HCT116 (cell line): Measurements from ENCODE around the gene BFSP2. TPM values are rescaled to one million over a fixed set of nuclear protein-coding genes. Genes with fewer than 3 reads are reported as not detected.

Experiments
- ATAC-seq: fragments of 200-7000 bp; cut with Tn5 transposase; 2 replicates; pipeline ENCODE4 v1.9.1; 2020; ENCODE audit warnings: mild to moderate bottlenecking, moderate library complexity
- BruUV-seq: library from RNA; stranded (reverse); fragments of 400-500 nt; replicated peaks from 2 replicates; lab custom pipeline; 2021; lab: Mats Ljungman, UMichigan
- CTCF ChIA-PET: fragments of 300-600 bp; sonication (Branson Sonifier 250); formaldehyde crosslinking; loops from one replicate; lab custom pipeline; 2021; ENCODE audit warnings: antibody characterized with exemption; lab: Charles Lee
- POLR2A ChIA-PET: fragments of 300-600, 350-600 bp; sonication (Branson Sonifier 250); formaldehyde crosslinking; loops from one replicate; lab custom pipeline; 2021; ENCODE audit warnings: antibody characterized with exemption; lab: Charles Lee
- RAD21 ChIA-PET, 2 experiments: fragments of 300-600 bp; sonication (Branson Sonifier 250); formaldehyde crosslinking; loops; one replicate each; lab custom pipeline; 2023; ENCODE audit warnings: low total read pairs in 2 of 2; ENCODE audit not compliant: uncharacterized antibody in 2 of 2, unreplicated experiment in 2 of 2, low non-redundant PET in 1 of 2; lab: Charles Lee
- DNase-seq: peaks from one replicate; pipeline ENCODE4 v3.0.0-alpha.2; 2010; ENCODE audit warnings: low read depth, low spot score
- H2AFZ ChIP-seq: fragments of 200-600 bp; shearing (Covaris generic), sonication (generic); 2 replicates; pipeline ENCODE4 v1.6.1; 2017; ENCODE audit warnings: low read depth, mixed run types, mixed read lengths, antibody characterized with exemption, low read length; ENCODE audit not compliant: poor library complexity, severe bottlenecking
- H3K27ac ChIP-seq: 2 replicates; pipeline ENCODE4 v1.5.1; 2012; ENCODE audit warnings: low read depth, low read length
- H3K27me3 ChIP-seq: fragments of 200-600 bp; sonication (generic); 2 replicates; pipeline ENCODE4 v1.6.1; 2016; ENCODE audit warnings: mixed run types, low read length, mixed read lengths; ENCODE audit not compliant: insufficient read depth
- H3K36me3 ChIP-seq, 2 experiments: fragments of 200-500 bp in 1 of 2; fragments of 200-600 bp in 1 of 2; sonication (Bioruptor generic) in 1 of 2; sonication (generic) in 1 of 2; 2 replicates each; pipeline versions ENCODE4 v1.5.1 to v1.6.1; 2014 to 2016; ENCODE audit warnings: low read length in 2 of 2, inconsistent platforms in 1 of 2, mixed read lengths in 1 of 2, mixed run types in 1 of 2; ENCODE audit not compliant: insufficient read depth in 2 of 2, control insufficient read depth in 1 of 2
- H3K4me1 ChIP-seq, 2 experiments: fragments of 200-600 bp in 1 of 2; sonication (generic) in 1 of 2; 2 replicates each; pipeline versions ENCODE4 v1.5.1 to v1.6.1; 2012 to 2017; ENCODE audit warnings: low read length in 2 of 2, inconsistent platforms in 1 of 2, mild to moderate bottlenecking in 1 of 2, mixed read lengths in 1 of 2, mixed run types in 1 of 2, moderate library complexity in 1 of 2; ENCODE audit not compliant: insufficient read depth in 2 of 2, control insufficient read depth in 1 of 2
- H3K4me2 ChIP-seq: fragments of 200-600 bp; sonication (generic); 2 replicates; pipeline ENCODE4 v1.6.1; 2017; ENCODE audit warnings: mixed run types, low read length, mixed read lengths
- H3K4me3 ChIP-seq, 2 experiments: fragments of 200-600 bp in 1 of 2; sonication (generic) in 1 of 2; replicated peaks in 1 of 2; 2 replicates each; pipeline ENCODE4 v1.5.1; 2011 to 2016; ENCODE audit warnings: low read length in 2 of 2, control low read depth in 1 of 2, low read depth in 1 of 2, mild to moderate bottlenecking in 1 of 2, mixed read lengths in 1 of 2, mixed run types in 1 of 2
- H3K79me2 ChIP-seq: fragments of 200-600 bp; sonication (generic); 2 replicates; pipeline ENCODE4 v1.6.1; 2017; ENCODE audit warnings: mild to moderate bottlenecking, mixed run types, low read length, moderate library complexity, mixed read lengths; ENCODE audit not compliant: insufficient read depth
- H3K9ac ChIP-seq: fragments of 200-600 bp; sonication (generic); 2 replicates; pipeline ENCODE4 v1.6.1; 2016; ENCODE audit warnings: low read length, mixed read lengths
- H3K9me2 ChIP-seq: fragments of 200-600 bp; sonication (generic), shearing (Covaris generic); 2 replicates; pipeline ENCODE4 v1.6.1; 2017; ENCODE audit warnings: mixed run types, mild to moderate bottlenecking, moderate library complexity; ENCODE audit not compliant: insufficient read depth
- H3K9me3 ChIP-seq, 2 experiments: fragments of 200-500 bp in 1 of 2; fragments of 200-600 bp in 1 of 2; sonication (Bioruptor generic) in 1 of 2; sonication (generic) in 1 of 2; 2 replicates each; pipeline ENCODE4 v1.6.1; 2014 to 2017; ENCODE audit warnings: low read length in 2 of 2, mixed read lengths in 2 of 2, inconsistent platforms in 1 of 2, low read depth in 1 of 2, mild to moderate bottlenecking in 1 of 2, mixed run types in 1 of 2, moderate library complexity in 1 of 2; ENCODE audit not compliant: control insufficient read depth in 1 of 2, insufficient read depth in 1 of 2
- H4K20me1 ChIP-seq: fragments of 200-600 bp; sonication (generic), shearing (Covaris generic); 2 replicates; pipeline ENCODE4 v1.6.1; 2017; ENCODE audit warnings: mixed run types, mild to moderate bottlenecking, moderate library complexity; ENCODE audit not compliant: insufficient read depth
- ELF1 ChIP-seq: IDR thresholded peaks from 2 replicates; pipeline ENCODE4 v1.6.1; 2012; ENCODE audit warnings: low read depth, borderline replicate concordance
- RAD21 ChIP-seq: IDR thresholded peaks from 2 replicates; pipeline ENCODE4 v1.6.1; 2012; ENCODE audit warnings: low read depth, mild to moderate bottlenecking
- ZNF274 ChIP-seq: fragments of 200-500 bp; sonication (Bioruptor generic); IDR thresholded peaks from 2 replicates; pipeline ENCODE4 v1.6.1; 2014; ENCODE audit warnings: mild to moderate bottlenecking, low read depth, low read length, inconsistent platforms
- intact Hi-C: fragments of 100-400 bp; cut with micrococcal nuclease; formaldehyde crosslinking; loops from 2 replicates; pipeline ENCODE4 v1.10.0; 2022
- total RNA-seq: library from RNA; stranded (reverse); gene quantifications from one replicate; pipeline ENCODE4 v1.2.1, GENCODE V29; 2021; ENCODE audit not compliant: unreplicated experiment

Gene BFSP2
- total RNA-seq, 1 experiment from 2014 or later = not detected

GRCh38 chr3:133460809-133461208, 61.0 kb downstream of the BFSP2 start:
- TF ChIP-seq RAD21 = no peak
- TF ChIP-seq ELF1 = no peak
- TF ChIP-seq ZNF274 = no peak
- TF ChIP-seq, all 23 proteins: peak for 0
- Histone ChIP-seq H3K27ac (no peak overlapping the region), H3K9me3 (no peaks in the 10 kb centered on the region), H3K27me3 (no peaks in the 10 kb centered on the region), H3K4me2 (no peak overlapping the region), H3K36me3 (no peaks in the 10 kb centered on the region), H3K4me1 (no peaks in the 10 kb centered on the region), H3K4me3 (no peak overlapping the region), H2AFZ (no peak overlapping the region), H3K9ac (no peak overlapping the region), H3K9me2 (no peaks in the 10 kb centered on the region), H4K20me1 (no peaks in the 10 kb centered on the region), H3K79me2 (no peaks in the 10 kb centered on the region)
- no peak for ATAC-seq
- intact Hi-C loops = loop anchor here (10.0 kb wide), 2 partner anchors 204 to 464 kb away; partner anchors contain the start of gene TOPBP1
- RAD21 ChIA-PET = no interaction called here
- POLR2A ChIA-PET = no interaction called here
- DNase-seq = no peak
- CTCF ChIA-PET = no interaction called here
- BruUV-seq = no TSS peak

GRCh38 chr3:133461291-133461690, 61.4 kb downstream of the BFSP2 start:
- H2AFZ ChIP-seq = no peak overlapping the region
- intact Hi-C loops = loop anchor here (10.0 kb wide), 2 partner anchors 204 to 464 kb away; partner anchors contain the start of gene TOPBP1
- H3K79me2 ChIP-seq = no peaks in the 10 kb centered on the region
- no peak for TF ChIP-seq ELF1
- H3K36me3 ChIP-seq = no peaks in the 10 kb centered on the region
- H3K9me3 ChIP-seq = no peaks in the 10 kb centered on the region
- ChIA-PET CTCF (no interaction called here), RAD21 (no interaction called here), POLR2A (no interaction called here)
- H3K9me2 ChIP-seq = no peaks in the 10 kb centered on the region
- H3K4me3 ChIP-seq = no peak overlapping the region
- H3K9ac ChIP-seq = no peak overlapping the region
- no peak overlapping the region for H3K4me2 ChIP-seq
- no TSS peak for BruUV-seq
- no peak overlapping the region for H3K27ac ChIP-seq
- H3K27me3 ChIP-seq = no peaks in the 10 kb centered on the region
- no peak for DNase-seq
- no peak for ATAC-seq
- no peaks in the 10 kb centered on the region for H3K4me1 ChIP-seq
- H4K20me1 ChIP-seq = no peaks in the 10 kb centered on the region
